SK-N-SH treated with all-trans-retinoic acid at 6 μM for 48 hours (cell line): ENCODE measurements around the gene CIT.

Source experiments
- ATAC-seq: fragments of 200-7000 bp; cut with Tn5 transposase; 3 replicates; pipeline ENCODE4 v1.9.1; 2020; ENCODE audit warnings: mild to moderate bottlenecking, moderate library complexity
- ARNTL ChIP-seq: fragments of 450-650 bp; formaldehyde crosslinking; IDR thresholded peaks from 2 replicates; pipeline ENCODE4 v1.5.0; 2020; ENCODE audit warnings: low read depth, mild to moderate bottlenecking, moderate library complexity, borderline replicate concordance
- BACH2 ChIP-seq: fragments of 250-450 bp; sonication (Bioruptor Pico); IDR thresholded peaks from 2 replicates; pipeline ENCODE4 v1.9.0; 2021; ENCODE audit warnings: mild to moderate bottlenecking, borderline replicate concordance
- CSDC2 ChIP-seq: fragments of 250-450 bp; sonication (Bioruptor Pico); IDR thresholded peaks from 2 replicates; pipeline ENCODE4 v1.5.0; 2020; ENCODE audit warnings: mild to moderate bottlenecking, moderate library complexity
- ESRRG ChIP-seq: fragments of 250-450 bp; sonication (Bioruptor Pico); IDR thresholded peaks from 2 replicates; pipeline ENCODE4 v1.6.1; 2021; ENCODE audit warnings: mild to moderate bottlenecking
- GLIS3 ChIP-seq: fragments of 250-450 bp; sonication (Bioruptor Pico); IDR thresholded peaks from 2 replicates; pipeline ENCODE4 v1.5.0; 2020; ENCODE audit warnings: mild to moderate bottlenecking, moderate library complexity
- ISL1 ChIP-seq: fragments of 250-450 bp; sonication (Bioruptor Pico); IDR thresholded peaks from 2 replicates; pipeline ENCODE4 v2.1.2; 2022; ENCODE audit warnings: mild to moderate bottlenecking, moderate library complexity
- OSR1 ChIP-seq: fragments of 250-450 bp; sonication (Bioruptor Pico); IDR thresholded peaks from 2 replicates; pipeline ENCODE4 v1.8.0; 2022; ENCODE audit warnings: moderate library complexity, mild to moderate bottlenecking, inconsistent platforms
- PPARA ChIP-seq: fragments of 250-450 bp; sonication (Bioruptor Pico); IDR thresholded peaks from 2 replicates; pipeline ENCODE4 v1.5.0; 2020; ENCODE audit warnings: mild to moderate bottlenecking, borderline replicate concordance
- RARB ChIP-seq: fragments of 250-450 bp; sonication (Bioruptor Pico); IDR thresholded peaks from 2 replicates; pipeline ENCODE4 v1.8.0; 2021; ENCODE audit warnings: mild to moderate bottlenecking, moderate library complexity
- SNAI2 ChIP-seq: fragments of 250-450 bp; sonication (Bioruptor Pico); IDR thresholded peaks from 2 replicates; pipeline ENCODE4 v1.5.0; 2020; ENCODE audit warnings: mild to moderate bottlenecking, moderate library complexity
- TCF4 ChIP-seq: fragments of 250-450 bp; sonication (Bioruptor Pico); IDR thresholded peaks from 2 replicates; pipeline ENCODE4 v1.8.0; 2021; ENCODE audit warnings: mild to moderate bottlenecking, moderate library complexity, borderline replicate concordance
- ZC3H10 ChIP-seq: fragments of 250-450 bp; sonication (Bioruptor Pico); IDR thresholded peaks from 2 replicates; pipeline ENCODE4 v1.5.1; 2021; ENCODE audit warnings: mild to moderate bottlenecking, moderate library complexity
- ZFP30 ChIP-seq: fragments of 450-650 bp; formaldehyde crosslinking; IDR thresholded peaks from 2 replicates; pipeline ENCODE4 v1.5.0; 2022; ENCODE audit warnings: mild to moderate bottlenecking, moderate library complexity
- ZNF565 ChIP-seq: fragments of 450-650 bp; formaldehyde crosslinking; conservative IDR thresholded peaks from 2 replicates; pipeline ENCODE4 v1.5.0; 2020; ENCODE audit warnings: low read depth, mild to moderate bottlenecking, moderate library complexity
- ZNF8 ChIP-seq: fragments of 450-650 bp; formaldehyde crosslinking; IDR thresholded peaks from 2 replicates; pipeline ENCODE4 v1.5.0; 2020; ENCODE audit warnings: mild to moderate bottlenecking, moderate library complexity
- TF ChIP-seq, protein P1 (sequence below): fragments of 250-450 bp; sonication (Bioruptor Pico); IDR thresholded peaks from 2 replicates; pipeline ENCODE4 v1.8.0; 2021; ENCODE audit warnings: low read depth, mild to moderate bottlenecking, moderate library complexity, borderline replicate concordance
- TF ChIP-seq, protein P2 (sequence below): fragments of 250-450 bp; sonication (Bioruptor Pico); IDR thresholded peaks from 2 replicates; pipeline ENCODE4 v1.5.1; 2020; ENCODE audit warnings: low read depth, mild to moderate bottlenecking, moderate library complexity
- TF ChIP-seq, protein P3 (sequence below): fragments of 250-450 bp; sonication (Bioruptor Pico); IDR thresholded peaks from 2 replicates; pipeline ENCODE4 v1.5.1; 2021; ENCODE audit warnings: mild to moderate bottlenecking, moderate library complexity
- TF ChIP-seq, protein P4 (sequence below): fragments of 250-450 bp; sonication (Bioruptor Pico); IDR thresholded peaks from 2 replicates; pipeline ENCODE4 v1.8.0; 2020; ENCODE audit warnings: mild to moderate bottlenecking, moderate library complexity, borderline replicate concordance

CIT gene

DNA sequence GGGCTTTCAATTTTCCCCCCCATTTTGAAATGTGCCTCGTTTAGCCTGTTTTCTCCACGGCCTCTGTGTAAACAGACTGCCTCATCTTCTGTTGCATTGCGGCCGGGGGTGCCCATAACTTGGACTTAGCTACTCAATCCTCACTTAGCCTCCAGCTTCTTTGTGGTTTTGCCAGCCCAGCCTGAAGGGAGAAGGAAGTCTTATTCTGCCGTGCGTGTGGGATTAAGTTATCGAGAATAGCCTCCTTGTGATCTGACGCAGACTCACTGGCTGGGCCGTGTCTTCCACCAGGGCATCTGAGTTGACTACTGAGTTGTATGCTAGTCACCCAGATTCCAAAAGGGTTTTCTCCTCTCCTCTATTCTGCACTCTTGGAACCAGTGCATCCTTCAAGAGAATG lies 201.1 kb downstream of the CIT start:
- ATAC-seq: no peak
- TF ChIP-seq ZNF565 (CRISPR knock-in tag): no peak
- TF ChIP-seq, all 23 proteins: peak for 0

DNA sequence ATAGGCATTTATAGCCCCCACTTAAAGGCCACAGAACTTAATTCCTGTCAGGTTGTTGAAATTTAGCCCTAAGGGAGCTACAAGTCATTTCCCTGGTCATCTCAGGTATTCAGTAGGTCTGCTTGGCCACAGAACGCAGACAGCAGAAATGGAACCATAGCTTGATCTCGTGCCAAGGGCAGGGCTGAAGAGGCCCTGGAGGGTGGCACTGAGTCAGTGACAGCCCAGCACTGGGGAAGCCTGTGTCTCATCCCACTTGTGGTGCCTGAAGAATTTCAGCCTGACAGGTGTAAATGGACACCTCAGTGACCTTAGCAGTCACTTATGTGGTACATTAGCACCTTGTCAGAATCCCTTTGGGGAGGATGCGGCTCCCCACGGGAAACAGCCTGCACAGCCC lies 202.6 kb downstream of the CIT start:
- no peak for TF ChIP-seq ARNTL (CRISPR knock-in tag)
- no peak for TF ChIP-seq OSR1
- no peak for TF ChIP-seq ISL1 (CRISPR knock-in tag)
- no peak for TF ChIP-seq PPARA (CRISPR knock-in tag)
- TF ChIP-seq, protein P1, sequence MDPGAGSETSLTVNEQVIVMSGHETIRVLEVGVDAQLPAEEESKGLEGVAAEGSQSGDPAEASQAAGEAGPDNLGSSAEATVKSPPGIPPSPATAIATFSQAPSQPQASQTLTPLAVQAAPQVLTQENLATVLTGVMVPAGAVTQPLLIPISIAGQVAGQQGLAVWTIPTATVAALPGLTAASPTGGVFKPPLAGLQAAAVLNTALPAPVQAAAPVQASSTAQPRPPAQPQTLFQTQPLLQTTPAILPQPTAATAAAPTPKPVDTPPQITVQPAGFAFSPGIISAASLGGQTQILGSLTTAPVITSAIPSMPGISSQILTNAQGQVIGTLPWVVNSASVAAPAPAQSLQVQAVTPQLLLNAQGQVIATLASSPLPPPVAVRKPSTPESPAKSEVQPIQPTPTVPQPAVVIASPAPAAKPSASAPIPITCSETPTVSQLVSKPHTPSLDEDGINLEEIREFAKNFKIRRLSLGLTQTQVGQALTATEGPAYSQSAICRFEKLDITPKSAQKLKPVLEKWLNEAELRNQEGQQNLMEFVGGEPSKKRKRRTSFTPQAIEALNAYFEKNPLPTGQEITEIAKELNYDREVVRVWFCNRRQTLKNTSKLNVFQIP (CRISPR knock-in tag): no peak
- TF ChIP-seq, protein P2, sequence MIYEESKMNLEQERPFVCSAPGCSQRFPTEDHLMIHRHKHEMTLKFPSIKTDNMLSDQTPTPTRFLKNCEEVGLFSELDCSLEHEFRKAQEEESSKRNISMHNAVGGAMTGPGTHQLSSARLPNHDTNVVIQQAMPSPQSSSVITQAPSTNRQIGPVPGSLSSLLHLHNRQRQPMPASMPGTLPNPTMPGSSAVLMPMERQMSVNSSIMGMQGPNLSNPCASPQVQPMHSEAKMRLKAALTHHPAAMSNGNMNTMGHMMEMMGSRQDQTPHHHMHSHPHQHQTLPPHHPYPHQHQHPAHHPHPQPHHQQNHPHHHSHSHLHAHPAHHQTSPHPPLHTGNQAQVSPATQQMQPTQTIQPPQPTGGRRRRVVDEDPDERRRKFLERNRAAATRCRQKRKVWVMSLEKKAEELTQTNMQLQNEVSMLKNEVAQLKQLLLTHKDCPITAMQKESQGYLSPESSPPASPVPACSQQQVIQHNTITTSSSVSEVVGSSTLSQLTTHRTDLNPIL (CRISPR knock-in tag): no peak
- TF ChIP-seq, protein P3, sequence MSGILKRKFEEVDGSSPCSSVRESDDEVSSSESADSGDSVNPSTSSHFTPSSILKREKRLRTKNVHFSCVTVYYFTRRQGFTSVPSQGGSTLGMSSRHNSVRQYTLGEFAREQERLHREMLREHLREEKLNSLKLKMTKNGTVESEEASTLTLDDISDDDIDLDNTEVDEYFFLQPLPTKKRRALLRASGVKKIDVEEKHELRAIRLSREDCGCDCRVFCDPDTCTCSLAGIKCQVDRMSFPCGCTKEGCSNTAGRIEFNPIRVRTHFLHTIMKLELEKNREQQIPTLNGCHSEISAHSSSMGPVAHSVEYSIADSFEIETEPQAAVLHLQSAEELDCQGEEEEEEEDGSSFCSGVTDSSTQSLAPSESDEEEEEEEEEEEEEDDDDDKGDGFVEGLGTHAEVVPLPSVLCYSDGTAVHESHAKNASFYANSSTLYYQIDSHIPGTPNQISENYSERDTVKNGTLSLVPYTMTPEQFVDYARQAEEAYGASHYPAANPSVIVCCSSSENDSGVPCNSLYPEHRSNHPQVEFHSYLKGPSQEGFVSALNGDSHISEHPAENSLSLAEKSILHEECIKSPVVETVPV (CRISPR knock-in tag): no peak
- TF ChIP-seq GLIS3: no peak
- TF ChIP-seq CSDC2 (CRISPR knock-in tag): no peak
- TF ChIP-seq, protein P4, sequence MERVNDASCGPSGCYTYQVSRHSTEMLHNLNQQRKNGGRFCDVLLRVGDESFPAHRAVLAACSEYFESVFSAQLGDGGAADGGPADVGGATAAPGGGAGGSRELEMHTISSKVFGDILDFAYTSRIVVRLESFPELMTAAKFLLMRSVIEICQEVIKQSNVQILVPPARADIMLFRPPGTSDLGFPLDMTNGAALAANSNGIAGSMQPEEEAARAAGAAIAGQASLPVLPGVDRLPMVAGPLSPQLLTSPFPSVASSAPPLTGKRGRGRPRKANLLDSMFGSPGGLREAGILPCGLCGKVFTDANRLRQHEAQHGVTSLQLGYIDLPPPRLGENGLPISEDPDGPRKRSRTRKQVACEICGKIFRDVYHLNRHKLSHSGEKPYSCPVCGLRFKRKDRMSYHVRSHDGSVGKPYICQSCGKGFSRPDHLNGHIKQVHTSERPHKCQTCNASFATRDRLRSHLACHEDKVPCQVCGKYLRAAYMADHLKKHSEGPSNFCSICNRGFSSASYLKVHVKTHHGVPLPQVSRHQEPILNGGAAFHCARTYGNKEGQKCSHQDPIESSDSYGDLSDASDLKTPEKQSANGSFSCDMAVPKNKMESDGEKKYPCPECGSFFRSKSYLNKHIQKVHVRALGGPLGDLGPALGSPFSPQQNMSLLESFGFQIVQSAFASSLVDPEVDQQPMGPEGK (CRISPR knock-in tag): no peak
- no peak for TF ChIP-seq ZNF8 (CRISPR knock-in tag)
- ATAC-seq: no peak

DNA sequence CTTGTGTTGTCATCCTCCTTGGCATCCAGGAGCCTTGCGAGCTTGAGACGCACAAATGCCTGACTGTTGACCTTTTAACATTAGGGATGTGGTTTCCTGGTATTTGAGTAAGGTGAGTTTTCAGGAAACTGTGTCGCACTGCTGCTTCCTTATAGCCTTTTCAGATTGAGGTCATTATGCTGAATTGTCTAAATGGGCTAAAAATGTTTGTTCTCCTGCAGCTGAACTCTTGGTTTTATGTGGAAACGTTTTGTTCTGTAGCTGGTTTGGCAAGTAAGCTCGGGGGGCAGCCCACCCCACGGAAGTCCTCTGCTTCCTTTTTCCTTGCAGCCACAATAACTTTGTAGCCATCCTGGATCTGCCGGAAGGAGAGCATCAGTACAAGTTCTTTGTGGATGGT lies 203.5 kb downstream of the CIT start:
- TF ChIP-seq ARNTL (CRISPR knock-in tag) (no peak), RARB (no peak), SNAI2 (CRISPR knock-in tag) (no peak), GLIS3 (no peak), ZFP30 (CRISPR knock-in tag) (no peak), TCF4 (CRISPR knock-in tag) (no peak), BACH2 (no peak)
- no peak for ATAC-seq

DNA sequence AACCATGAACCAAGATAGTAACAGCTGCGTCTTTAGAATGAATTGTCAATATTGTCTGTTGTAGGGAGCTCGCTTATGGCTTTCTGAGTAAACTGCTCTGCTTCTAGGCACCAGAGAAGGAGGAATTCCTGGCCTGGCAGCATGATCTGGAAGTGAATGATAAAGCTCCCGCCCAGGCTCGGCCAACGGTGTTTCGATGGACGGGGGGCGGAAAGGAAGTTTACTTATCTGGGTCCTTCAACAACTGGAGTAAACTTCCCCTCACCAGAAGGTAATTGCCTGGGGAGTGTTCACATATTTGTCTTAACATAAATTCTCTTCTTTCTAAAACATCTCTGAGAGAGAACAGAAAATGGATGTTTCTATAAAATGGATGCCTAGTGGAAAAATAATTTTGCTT lies 204.9 kb downstream of the CIT start:
- no peak for ATAC-seq
- TF ChIP-seq GLIS3 (no peak), TCF4 (CRISPR knock-in tag) (no peak), ESRRG (CRISPR knock-in tag) (no peak), ISL1 (CRISPR knock-in tag) (no peak), ZNF565 (CRISPR knock-in tag) (no peak), SNAI2 (CRISPR knock-in tag) (no peak), RARB (no peak)
- TF ChIP-seq, protein P2 (CRISPR knock-in tag): no peak

DNA sequence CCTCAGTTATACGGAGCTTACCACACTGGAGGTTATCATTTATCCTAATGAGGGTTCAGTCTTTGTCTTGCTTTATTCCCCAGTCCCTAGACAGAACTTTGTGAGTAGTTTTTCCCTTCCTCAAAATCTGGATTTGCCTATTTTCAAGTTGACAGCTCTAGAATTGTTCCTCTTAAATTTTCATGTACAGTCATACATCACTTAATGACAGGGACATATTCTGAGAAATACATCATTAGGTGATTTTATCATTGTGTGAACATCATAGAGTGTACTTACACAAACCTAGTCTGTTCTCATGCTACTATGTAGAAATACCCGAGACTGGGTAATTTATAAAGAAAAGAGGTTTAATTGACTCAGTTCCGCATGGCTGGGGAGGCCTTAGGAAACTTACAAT lies 206.1 kb downstream of the CIT start:
- no peak for ATAC-seq
- TF ChIP-seq ZC3H10 (CRISPR knock-in tag) (no peak), OSR1 (no peak)
- TF ChIP-seq, all 23 proteins: peak for 0
